ENCODE data around the gene PROS1.
"Not testable (repeated sequence)": the region's sequence is repeated elsewhere in the genome, so short reads cannot be mapped to it uniquely, and the experiment has no call there.

Gene PROS1

DNA sequence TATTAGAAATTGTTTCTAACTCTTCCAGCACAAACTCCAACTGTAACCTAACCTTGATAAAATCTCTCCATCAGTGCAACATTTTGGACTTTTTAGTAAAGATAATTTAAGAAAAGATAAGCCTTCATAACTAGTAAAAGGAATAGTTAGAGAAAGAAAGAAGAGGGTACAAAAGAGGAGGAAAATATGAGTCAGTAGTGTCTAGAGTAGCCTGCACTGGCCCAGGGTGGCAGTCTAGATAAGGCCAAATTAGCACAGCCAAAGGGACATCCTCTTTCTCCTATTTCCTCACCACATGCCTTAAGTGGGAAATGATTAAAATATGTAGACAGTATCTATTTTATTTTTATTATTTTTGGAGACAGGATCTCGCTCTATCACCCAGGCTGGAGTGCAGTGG, 3.7 kb downstream of the PROS1 start:
- DNase-seq (ENCODE audit: low read depth in 2 of 2): no peak

DNA sequence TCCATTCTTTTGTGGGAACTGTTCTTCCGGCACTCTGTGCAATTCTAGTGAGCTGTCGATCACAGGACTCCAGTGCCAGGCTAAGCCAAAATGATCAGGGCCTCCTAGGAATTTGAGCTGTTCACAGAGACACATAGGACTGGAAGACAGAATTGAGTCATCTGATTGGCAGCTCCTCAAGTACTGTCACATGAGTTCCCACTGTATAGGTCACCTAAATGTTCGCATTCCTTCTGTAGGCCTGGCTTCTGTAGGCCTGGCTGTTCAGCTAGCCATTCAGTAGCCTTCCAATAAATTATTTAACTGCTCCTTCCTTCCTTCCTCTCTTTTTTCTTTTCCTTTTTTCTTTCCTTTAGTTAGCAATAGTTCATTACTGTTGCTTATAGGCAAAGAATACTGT, 4.3 kb downstream of the PROS1 start:
- no peak for DNase-seq (ENCODE audit: low read depth in 2 of 2)

DNA sequence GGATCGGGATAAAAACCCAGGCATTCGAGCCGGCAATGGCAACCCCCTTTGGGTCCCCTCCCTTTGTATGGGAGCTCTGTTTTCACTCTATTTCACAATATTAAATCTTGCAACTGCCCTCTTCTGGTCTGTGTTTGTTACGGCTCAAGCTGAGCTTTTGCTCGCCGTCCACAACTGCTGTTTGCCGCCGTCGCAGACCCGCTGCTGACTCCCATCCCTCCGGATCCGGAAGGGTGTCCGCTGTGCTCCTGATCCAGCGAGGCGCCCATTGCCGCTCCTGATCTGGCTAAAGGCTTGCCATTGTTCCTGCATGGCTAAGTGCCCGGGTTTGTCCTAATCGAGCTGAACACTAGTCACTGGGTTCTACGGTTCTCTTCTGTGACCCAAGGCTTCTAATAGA, 8.6 kb downstream of the PROS1 start:
- DNase-seq (ENCODE audit: low read depth in 2 of 2): not testable (repeated sequence)

DNA sequence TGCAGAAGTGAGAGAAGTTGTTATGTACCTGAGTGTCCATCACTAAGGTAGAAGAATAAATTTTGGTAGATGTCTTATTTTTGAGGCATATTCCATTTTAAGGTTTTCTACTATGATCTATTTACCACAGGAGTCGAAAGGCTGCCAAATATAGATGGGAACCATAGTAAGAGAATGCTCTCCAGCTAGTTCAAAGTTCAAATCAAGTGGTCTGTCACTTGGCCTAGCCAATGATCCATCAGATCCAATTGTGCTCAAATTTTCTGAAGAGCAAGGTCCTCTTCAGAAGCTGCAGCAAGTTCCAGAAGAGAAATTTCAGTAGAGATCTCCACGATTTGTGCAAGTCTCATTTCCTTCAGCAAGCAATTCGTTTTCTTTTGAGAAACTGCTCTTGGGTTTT, 10.9 kb downstream of the PROS1 start:
- DNase-seq (ENCODE audit: low read depth in 2 of 2): no peak

DNA sequence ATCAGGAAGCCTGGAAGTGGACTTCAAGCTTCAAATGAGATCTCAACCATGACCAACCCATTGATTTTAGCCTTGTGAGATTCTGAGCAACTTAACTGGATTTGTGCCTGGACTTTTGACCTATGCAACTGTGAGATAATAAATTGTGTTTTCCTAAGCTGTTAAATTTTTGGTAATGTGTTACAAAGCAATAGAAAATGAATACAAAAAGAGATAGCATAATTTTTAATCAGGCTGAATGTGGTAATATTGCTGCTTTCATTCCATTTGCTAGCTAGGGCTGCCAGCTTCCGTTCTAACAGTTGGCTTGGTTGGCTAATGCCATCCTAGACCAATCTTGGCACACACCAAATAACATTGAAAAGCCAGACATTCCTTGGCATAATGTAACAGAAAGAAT, 12.2 kb downstream of the PROS1 start:
- DNase-seq (ENCODE audit: low read depth in 2 of 2): no peak

DNA sequence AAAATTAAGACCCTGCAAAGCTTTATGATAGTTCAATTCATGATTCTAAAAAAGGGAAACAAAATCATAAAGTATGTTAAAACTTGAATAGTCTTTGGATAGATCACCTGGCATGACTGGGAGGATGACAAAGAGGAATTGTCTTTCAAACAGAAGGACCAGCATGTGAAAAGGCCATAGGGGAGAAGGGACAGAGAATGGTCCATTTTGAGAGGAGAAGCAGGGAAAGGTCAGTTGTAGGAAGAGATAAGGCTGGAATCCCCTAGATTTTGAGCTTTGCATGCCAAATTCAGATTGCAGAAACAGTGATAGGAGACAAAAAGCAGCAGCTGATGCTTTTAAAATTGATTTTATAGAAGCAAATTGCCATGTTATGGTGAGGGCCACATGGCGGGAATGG, 12.7 kb downstream of the PROS1 start:
- no peak for DNase-seq (ENCODE audit: low read depth in 2 of 2)

DNA sequence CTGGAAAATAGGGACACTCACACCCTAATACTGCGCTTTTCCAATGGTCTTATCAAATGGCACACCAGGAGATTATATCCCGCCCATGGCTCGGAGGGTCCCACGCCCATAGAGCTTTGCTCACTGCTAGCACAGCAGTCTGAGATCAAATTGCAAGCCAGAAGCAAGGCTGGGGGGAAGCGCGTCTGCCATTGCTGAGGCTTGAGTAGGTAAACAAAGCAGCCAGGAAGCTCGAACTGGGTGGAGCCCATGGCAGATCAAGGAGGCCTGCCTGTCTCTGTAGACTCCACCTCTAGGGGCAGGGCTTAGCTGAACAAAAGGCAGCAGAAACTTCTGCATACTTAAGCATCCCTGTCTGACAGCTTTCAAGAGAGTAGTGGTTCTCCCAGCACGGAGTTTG, 23.7 kb downstream of the PROS1 start:
- DNase-seq (ENCODE audit: low read depth in 2 of 2): not testable (repeated sequence)

DNA sequence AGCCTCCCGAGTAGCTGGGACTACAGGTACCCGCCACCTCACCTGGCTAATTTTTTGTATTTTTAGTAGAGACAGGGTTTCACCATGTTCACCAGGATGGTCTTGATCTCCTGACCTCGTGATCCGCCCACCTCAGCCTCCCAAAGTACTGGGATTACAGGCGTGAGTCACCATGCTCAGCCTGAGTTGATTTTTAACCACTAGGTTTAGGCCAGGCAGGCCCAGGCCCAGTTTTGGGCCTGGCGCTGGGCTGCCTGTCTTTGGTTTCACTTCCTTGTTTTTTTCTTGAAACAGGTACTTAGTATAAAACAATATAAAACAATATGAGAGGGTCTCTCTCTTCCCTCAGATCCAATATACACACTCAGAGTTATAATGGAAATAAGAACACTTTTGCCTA, 36.2 kb downstream of the PROS1 start:
- not testable (repeated sequence) for DNase-seq (ENCODE audit: low read depth in 2 of 2)

DNA sequence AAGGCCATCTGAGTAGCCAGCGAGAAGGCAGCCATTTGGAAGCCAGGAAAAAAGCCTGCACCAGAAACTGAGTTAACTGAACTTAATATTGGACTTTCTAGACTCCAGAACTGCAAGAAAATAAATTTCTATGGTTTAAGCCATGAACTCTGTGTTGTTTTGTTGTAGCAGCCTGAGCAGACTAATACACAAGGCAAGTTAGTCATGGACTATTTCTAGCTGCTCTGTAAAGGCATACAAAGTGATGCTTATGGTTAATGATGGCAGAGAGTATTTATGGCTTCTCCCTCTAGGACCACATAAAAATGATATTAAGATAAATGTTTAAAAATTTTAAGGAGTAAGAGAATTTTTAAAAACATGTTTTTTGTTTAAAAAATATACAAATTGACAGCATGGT, 37.1 kb downstream of the PROS1 start:
- DNase-seq (ENCODE audit: low read depth in 2 of 2): no peak

DNA sequence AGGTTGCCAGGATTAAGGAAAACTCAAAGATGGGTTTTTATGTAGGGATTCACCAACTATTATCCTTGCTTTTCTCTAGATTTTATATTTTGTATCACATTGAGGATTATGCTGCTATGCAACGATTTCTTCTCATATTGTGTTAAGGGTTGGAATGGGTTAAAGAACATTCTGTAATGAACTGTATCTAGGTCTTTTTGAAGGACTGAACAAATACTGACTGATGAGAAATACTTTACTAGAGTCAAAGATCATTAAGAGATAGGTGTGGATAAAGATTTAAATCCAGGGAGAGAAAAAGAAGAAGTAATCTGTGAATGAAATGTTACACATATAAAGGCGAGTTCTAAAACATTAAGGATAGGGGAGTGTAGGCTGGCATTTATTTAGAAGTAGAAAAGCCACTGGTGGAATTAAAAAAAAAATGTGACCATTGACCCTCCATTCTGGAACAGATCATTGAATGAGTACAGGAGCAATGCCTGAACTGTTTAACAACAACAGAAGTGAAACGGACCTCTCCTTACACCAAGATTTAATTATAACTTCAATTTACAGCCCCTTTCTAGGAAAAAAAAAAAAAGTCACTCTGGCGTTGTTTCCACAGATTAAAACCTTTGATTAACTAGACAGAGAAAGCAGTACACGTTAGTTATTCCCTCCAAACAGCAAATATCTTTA, 39.2 kb downstream of the PROS1 start:
- DNase-seq (ENCODE audit: low read depth in 2 of 2): no peak

DNA sequence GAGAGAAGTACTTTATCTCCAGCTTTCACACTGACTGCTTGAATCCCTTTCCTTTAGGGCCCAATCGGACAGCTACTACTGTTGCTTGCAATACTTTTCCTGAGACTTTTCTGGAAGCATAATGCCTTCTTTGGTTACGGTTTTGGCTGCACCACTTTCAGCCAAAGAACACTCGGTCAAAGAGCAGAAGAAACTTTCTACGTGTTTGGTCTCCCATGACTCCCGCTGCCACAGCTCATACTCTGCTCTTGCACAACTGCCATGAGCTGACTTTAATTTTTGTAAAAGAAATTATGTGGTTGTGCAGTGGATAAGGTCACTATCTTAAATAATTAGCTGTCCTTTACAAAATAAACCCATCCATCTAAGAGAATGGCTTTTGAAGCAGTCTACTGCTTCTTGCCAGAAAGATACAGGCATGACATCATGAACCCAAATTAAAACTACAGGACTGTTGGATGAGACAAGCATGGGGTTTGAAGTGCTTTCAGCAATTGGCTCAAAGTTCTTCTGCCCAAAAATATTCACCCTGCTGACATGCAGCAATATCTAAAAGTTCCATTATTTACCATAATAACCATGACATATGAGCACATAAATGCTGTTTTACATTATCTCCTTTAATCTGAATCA, 42.0 kb downstream of the PROS1 start:
- DNase-seq (ENCODE audit: low read depth in 2 of 2): no peak

DNA sequence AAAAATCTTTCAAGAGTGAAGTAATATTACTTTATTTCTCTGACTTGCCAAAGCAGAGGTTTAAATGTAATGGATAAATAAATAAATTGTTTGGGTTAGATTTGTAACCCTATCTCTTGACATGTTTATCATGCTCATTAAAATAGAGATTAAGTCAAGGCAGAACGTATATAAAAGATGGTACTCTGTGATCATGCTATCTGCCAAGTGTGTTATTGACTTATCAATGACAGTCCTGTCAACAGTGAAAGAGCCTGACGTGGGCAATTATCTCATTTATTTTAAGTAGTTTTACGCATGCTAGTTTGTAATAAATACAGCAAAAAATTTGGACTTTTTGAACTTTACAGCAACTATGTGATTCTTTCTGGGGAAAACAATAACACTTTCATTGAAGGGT, 43.7 kb downstream of the PROS1 start:
- no peak for DNase-seq (ENCODE audit: low read depth in 2 of 2)

DNA sequence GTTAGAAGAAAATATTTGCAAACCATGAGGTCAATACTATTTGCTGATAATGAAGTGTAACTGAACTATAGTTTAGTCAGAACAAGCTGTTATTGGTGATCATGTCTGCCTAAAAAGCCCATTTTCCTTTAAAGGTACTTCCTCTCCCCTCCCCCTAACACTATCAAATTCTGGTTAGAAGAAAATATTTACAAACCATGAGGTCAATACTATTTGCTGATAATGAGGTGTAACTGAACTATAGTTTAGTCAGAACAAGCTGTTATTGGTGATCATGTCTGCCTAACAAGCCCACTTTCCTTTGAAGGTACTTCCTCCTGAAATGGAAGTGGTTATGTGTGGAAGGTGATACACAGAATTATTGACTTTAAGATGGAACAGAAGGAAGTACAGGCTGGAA, 46.9 kb downstream of the PROS1 start:
- no peak for DNase-seq (ENCODE audit: low read depth in 2 of 2)

DNA sequence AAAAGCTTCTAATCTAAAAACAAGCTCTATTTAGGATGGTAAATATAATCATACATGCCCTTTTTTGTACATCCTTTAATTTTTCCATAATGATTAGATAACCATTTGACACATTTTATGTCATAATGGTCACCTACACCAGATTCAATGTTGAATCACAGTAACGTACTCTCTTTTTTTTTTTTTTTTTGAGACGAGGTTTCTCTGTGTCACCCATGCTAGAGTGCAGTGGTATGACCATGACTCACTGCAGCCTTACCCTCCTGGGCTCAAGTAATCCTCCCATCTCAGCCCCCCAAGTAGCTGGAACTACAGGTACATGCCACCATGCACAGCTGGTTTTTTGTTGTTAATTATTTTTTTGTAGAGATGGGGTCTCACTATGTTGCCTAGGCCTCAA, 49.2 kb downstream of the PROS1 start:
- DNase-seq (ENCODE audit: low read depth in 2 of 2): no peak

DNA sequence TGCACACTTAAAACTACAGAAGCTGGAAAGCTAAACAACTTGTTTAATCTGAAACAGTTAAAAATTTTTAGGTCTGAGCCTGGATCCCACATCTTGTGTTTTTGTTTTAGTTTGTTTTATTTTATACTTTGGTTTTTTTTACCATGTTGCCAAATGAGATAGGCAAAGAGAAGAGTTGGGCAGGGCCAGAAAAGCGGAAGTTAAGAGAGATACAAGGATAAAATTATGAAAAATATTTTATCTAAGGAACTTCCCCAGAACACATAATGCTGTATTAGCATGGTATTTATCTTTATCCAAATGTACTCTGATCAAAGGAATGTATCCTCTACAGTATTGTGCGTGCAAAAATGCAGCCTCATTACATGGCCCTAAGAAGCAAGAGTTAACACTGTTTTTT, 50.7 kb downstream of the PROS1 start:
- DNase-seq (ENCODE audit: low read depth in 2 of 2): no peak

DNA sequence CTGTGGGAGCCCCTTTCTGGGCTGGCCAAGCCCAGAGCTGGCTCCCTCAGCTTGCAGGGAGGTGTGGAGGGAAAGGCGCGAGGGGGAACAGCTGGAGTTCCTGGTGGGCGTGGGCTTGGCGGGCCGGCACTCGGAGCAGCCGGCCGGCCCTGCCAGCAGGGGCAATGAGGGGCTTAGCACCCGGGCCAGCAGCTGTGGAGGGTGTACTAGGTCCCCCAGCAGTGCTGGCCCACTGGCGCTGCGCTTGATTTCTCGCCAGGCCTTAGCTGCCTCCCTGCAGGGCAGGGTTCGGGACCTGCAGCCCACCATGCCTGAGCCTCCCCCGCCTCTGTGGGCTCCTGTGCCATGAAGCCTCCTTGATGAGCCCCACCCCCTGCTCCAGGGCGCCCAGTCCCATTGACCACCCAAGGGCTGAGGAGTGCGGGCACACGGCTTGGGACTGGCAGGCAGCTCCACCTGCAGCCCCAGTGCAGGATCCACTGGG, 56.1 kb downstream of the PROS1 start:
- not testable (repeated sequence) for DNase-seq (ENCODE audit: low read depth in 2 of 2)

DNA sequence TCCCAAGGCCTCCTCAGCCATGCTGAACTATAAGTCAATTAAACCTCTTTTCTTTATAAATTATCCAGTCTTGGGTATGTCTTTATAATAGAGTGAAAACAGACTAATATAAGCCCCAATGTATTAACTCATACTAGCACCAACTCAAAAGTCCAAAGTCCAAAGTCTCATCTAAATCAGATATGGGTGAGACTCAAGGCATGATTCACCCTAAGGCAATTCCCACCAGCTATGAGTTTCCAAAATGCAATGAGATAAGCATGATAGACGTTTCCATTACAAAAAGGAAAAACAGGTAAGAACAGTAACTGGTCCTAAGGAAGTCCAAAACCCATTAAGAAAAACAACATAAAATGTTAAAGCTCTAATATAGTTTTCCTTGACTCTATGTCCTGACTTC, 60.1 kb downstream of the PROS1 start:
- not testable (repeated sequence) for DNase-seq (ENCODE audit: low read depth in 2 of 2)

DNA sequence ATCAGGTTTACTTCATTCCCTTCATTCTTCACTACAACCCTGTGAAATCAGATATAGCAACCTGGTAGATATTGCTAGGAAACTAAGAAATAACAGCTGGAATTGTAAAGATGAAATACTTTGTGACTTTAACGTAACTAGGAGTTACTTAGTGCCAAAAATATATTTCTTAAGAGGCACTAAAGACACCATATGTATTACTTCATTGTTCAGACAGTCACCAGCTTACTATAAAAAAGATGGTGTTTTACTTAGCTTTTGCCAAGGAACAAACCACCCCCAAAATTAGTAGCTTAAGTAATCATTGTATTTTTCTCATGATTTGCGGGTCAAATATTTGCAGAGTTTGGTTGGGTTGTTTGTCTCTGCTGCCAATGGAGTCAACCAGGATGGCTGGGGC, 62.5 kb downstream of the PROS1 start:
- no peak for DNase-seq (ENCODE audit: low read depth in 2 of 2)

DNA sequence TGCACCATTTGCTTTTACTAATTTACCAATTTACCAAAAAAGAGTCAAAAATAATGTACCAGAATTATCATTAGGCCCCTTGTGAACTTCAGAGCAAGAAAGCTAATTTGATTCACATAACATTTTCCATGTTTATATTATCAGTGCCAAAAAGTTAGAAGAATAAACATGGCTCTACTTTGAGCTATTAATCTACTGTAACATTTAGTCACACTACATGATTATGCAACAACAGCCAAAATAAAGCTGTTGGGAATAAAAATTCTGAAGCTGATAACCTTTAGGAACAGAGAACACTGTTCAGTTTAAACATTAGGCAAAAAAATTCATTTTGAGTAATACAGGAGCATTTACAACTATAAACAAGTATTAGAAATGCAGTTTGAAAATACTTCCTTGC, 63.6 kb downstream of the PROS1 start:
- no peak for DNase-seq (ENCODE audit: low read depth in 2 of 2)

DNA sequence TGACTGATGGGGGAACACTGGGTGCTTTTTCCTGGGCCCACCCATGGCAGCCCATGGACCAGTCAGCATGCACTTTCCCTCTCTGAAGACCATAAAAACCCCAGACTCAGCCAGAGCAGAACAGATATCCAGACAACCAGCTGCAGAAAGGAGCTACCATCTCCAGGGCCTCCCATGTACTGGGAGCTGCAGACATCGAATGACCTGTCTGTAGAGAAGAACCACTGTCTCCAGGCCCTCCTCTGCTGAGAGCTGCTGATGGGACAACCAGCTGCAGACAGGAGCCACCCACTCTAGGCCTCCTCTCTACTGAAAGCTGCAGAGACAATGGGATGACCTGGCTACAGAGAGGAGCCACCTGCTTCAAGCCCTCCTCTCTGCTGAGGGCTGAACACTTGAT, 66.6 kb downstream of the PROS1 start:
- no peak for DNase-seq (ENCODE audit: low read depth in 2 of 2)

DNA sequence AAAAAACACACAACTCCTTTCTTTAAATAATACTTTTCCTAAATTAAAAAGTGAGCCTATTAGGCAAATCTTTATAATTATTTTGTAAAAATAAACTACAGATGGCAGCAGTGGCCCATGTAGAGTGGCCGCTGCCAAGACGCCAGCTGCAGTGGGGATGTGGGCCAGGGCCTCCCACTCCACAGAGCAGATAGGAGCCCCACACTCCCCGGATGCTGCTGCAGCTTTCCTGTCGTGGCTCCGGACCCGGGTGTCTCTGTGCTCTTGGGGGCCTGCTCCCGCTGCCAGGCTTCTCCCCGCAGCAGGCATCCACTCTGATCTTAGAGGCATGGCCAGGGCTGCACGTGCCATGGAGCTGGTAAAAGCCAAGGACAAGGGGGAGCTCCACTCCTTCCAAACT, 67.5 kb downstream of the PROS1 start:
- no peak for DNase-seq (ENCODE audit: low read depth in 2 of 2)

DNA sequence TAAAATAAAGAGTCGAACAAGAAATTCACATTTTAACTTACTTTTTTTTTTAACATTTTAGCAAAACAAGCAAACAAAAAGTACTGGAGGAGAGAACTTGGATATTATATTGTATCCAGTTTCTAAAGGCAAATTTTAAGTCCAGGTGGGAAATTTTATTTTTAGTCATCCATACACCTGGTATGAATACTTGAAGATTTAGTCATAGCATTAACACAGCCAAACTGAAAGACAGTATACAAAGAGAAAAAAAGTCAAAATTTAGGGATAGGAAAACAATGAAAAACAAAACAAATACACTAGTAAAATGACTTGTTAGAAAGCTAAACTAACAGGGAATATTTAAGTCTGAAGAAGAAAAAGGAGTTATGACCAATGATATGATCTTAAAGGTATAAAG, 69.1 kb downstream of the PROS1 start:
- DNase-seq (ENCODE audit: low read depth in 2 of 2): no peak

DNA sequence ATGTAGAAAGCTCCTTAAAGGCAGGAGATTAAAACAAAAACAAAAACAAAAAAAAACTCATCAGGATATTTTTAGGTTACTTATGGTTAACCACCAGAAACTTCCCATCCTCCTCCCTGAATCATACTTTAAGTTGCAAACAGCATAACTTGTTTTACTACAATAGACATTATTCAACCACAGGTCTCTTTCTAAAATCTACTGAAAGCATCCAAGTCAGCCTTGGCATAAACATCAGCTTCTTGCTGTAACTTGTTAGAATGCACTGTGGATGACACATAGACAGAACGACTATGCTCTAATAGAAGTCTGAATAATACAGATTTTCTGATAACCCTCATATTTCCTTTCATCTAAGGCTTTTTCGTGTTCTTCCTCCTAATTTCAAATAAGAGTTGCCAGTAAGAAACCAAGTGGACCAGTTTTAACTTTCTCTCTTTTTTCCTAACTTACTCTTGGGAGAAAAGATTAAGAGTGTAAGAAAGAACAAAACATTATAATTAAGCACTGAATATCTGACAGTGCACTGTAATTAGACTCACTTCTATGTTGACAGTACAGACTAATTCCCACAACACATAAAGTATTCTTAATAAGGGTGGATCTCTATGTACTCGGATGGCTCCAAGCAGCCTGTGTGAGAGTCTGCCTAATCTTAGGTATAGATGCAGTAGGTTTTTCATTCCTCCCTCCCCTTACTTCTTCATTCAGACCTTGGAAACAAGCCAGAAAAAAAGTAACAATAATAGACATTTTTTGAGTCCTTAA, 95.3 kb downstream of the PROS1 start:
- not testable (repeated sequence) for DNase-seq (ENCODE audit: low read depth in 2 of 2)

All from stimulated activated CD4-positive, alpha-beta T cell treated with anti-CD3 and anti-CD28 coated beads, Interleukin-12 subunit alpha, Interleukin-12 subunit beta, amount 100 ng/mL, for 24 hours (primary cell).